NCI-H1092 (cell line): ENCODE data around the gene FAM167B.

Experiments used
- DNase-seq: peaks from one replicate; lab custom pipeline; 2025; lab: John Stamatoyannopoulos, UW

The FAM167B gene

GRCh38 chr1:32246888-32247273 lies at the start of gene FAM167B:
Gene FAM167B (plus strand): TSS chr1:32247222. CDS start chr1:32247422, 200 bp downstream.
- DNase-seq = no peak

DNA sequence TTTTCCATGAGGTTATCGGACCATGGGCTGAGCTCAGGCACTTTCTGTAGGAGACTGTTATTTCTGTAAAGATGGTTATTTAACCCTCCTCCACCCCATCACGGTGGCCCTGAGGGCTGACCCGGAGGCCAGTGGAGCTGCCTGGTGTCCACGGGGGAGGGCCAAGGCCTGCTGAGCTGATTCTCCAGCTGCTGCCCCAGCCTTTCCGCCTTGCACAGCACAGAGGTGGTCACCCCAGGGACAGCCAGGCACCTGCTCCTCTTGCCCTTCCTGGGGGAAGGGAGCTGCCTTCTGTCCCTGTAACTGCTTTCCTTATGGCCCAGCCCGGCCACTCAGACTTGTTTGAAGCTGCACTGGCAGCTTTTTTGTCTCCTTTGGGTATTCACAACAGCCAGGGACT lies 49.2 kb upstream of the FAM167B start:
- DNase-seq = no peak

DNA sequence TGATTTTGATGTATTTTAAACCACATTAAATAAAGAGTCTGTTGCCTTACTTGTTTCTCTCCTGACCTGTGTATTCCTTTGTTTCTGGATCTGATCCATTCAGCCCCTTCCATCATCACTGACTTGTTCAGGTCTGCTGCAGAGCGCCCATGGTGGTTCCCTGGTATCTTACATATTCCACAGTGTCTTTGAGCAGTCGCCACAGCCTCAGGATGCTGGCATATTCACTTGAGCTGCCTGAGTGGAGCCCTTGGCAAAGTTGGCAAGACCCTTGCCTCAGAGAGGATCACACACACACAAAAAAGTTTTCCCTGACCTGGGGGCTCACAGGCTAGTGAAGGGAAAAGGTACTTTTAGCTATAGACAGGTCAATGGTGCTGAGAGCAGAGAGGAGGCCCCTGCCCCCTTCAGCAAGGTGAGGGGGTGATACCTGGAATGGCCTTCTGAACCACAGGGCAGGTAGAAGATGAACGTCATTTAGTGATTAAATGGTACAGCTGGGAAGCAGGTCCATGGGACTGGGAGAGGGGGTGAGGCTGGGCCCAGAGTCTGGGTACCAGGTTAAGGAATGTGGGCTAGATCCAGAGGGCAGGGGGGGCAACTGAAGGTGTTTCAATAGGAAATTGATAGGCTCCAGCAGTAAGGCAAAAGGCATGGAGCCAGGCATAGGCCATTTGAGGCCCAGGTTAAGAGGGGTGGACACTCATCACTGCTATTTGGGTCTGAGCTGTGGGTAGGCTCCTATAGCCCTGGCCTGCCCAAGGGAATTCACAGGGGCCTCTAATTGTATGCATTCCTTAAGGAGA lies 48.6 kb upstream of the FAM167B start:
- no peak for DNase-seq

DNA sequence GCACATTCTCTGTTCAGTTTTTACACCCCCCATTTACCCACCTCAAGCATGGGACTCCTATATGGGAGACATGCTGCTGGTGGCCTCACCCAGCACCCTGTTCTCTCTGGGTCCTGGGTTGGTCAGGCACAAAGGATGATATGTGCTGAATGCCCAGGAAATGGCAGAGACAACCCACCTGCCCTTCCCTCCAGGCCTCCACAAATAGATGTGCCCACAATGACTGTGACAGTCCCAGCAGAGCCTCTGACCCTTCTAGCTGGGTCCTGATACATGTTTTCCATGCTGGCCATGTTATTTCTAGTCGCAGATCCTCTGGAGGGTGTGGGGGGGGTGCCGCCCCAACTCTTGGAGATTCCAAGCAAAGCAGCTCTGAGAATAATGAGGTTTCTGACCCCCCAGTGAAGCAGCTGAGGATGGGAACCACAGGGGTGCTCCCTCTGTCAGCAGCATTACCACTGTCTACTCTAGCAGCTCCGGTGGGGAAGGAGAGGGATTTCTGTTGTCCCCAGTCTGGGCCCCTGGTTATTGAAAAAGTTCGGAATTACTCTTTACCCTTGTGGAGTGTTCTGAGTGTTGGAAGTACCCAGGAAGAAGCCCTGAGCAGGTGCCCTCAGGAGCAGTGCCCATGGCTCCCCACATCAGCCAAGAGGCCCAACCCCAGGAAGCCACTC lies 47.8 kb upstream of the FAM167B start:
- DNase-seq = no peak

DNA sequence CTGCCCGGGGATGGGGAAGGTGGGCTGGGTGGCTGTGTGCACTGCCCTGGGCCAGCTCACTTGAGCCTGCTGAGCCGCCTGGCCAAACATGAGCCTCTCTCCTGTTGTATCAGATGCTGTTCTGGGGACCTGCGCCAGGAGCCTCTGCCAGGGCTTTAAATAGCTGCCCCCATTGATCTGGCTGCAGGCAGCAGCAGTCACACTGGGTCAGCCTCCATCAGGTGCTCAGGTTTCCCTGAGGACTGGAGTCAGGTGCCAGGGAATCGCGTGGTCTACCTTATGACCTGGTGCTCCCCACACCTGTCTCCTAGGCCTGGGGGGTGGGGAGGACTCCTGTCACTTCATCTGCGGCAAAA lies 47.3 kb upstream of the FAM167B start:
- peak; percentile 69 for DNase-seq

DNA sequence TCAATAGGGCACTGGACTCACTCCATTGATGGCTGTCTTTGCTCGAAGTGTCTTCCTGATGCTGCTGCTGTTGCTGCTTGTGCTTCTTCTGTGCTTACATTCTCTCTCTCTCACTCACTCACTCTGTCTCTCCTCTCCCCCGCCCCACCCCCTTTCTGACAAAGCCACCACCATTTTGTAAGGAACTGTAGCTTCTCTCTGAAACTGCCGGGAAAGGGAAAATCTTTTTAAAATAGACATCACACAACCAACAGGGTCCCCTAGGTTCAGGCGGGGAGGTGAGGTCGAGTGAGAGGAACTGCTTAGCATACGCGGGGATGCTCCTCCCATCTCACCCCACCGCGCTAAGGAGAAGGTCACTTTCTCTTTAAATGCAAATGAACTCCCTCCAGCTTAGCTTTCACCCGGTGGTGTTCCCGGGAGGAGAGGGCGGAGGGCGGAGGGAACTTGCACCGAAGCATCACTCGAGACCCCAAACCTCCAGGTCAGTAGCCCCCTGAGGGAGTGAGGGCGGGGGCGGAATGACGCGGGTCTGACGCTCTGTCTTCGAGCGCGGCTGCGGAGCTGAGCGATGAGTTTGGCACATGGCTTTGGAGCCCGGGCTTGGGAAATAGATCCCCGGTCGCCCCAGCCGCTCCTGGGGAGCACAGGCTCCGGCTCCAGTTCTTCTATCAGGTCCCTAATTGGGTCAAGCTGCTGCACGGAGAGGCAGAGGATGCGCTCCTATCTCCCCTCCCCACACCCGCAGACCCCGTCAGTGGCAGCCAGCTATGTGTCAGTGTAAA lies 46.6 kb upstream of the FAM167B start, which contains the start of gene CCDC28B:
Gene CCDC28B, plus strand, starts transcription at position 370 of the 785 bp plus-strand sequence. CDS start 1,341 bp downstream, outside the sequence.
- peak; percentile 82 for DNase-seq

DNA sequence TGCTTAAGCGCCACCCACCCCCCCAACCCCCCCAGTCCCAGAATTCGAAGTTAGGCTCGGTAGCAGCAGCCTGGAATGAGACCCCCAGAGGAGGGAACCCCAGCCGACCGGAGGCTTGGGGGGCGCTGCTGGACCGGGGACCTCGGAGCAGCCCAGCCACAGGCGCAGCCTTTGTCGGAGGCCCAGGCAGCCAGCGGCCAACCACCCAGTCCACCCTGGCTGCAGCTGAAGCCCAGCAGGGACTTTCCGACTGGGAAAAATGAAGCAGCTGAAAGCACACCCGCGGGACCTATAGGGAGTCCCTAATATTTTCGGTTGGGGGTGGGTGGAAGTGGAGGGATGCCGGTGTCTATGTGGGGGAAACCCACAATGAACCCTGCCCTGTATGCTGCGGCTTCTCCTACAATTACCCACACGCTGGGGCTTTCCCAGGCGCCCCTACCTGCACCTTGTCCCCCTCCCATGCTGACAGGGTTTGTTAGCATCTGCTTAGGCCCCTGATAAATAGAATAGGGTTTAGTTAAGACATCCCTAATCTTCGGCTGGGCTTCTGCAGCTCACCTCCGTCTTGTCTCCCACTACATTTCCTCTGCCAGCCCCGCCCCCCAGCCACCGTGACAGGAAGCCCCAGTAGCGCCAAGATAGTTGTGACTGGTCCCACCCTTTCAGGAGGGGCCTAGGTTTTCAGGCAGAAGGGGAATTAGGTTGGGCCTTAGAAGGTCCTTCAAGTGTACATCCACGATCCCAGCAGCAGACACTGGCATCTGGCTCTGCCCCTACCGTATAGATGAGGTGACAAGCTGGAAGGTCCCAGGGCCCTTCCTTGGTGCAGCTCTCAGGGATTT lies 45.8 kb upstream of the FAM167B start:
- peak; percentile 54 for DNase-seq

DNA sequence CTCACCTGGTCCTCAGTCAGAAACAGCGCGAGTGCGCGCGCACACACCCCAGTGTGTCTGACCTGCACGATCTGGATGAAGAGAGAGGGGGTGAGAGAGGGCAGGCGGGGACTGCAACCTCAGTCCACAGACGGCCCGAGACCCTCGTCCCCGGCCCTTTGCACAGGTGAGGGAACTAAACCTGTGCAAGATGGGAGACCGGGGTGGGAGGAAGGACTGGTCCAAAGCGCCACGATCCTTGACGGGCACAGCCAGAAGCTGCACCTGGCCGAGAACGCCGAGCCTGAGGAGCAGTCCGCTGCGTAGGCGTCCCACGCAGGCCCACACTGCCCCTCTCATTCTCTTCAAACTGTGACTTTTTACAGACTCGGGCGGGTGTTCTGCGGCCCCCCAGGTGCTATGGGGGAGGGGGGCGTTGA lies 42.1 kb upstream of the FAM167B start:
- no peak for DNase-seq

DNA sequence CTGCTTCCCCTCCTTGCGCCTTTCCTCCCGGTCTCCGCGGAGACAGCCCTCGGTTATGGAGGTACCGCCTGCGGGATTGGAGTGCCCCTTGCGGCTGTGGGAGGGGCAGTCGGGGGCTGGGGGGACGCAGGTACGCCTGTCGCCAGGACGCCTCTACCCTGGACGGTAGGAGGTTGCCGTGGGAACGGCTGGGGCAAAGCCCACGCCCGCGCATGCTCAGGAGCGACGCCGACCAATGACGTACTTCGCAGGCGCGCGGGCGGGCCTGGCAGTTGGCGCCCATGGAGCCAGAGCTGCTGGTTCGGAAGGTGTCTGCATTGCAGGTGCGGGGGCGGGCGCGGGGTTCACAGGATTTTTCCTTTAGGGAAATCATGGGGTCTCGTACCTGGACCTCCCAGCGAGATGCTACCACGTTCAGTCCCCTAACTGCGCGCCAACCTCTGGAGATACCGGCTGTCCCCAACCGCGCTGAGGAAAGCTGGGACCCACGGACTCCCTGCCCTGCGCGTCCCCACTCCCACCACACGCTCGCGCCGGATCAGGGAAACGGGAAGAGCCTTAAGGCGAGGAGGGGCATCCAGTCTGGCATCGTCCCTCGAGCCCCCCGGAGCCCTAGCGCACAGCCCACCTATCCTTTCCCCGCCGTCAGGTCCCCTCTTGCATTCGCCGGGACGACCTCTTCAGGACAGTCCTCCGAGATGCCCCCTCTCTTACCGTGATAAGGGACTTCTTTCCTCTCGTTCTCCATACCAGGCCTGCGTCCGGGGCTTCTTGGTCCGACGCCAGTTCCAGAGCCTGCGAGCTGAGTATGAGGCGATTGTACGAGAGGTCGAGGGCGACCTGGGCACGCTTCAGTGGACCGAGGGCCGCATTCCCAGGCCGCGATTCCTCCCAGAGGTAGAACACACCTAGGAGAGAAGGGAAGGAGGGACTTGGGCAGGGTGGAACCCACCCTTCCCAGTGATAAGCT lies 41.3 kb upstream of the FAM167B start, which contains the start of gene IQCC:
Gene IQCC, plus strand, starts transcription at position 271 of the 970 bp plus-strand sequence. Its CDS starts 11 bp downstream, at position 282.
- DNase-seq = peak; percentile 95

DNA sequence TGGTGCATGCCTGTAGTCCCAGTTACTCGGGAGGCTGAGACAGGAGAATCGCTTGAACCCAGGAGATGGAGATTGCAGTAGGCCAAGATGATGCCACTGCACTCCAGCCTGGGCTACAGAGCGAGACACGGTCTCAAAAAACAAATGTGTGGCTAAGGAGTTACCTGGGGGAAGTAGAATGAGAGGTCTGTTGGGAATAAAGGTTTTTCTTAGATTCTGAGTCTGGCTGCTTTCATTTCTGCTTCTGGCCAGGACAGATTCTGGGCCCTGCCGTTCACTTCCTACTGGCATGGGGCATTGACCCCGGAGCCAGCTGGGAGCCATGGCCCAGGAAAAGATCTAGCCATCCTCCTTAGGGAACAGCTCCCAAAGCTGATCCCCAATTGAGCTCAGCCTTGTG lies 38.6 kb upstream of the FAM167B start:
- no peak for DNase-seq

GRCh38 chr1:32208891-32209328 lies 38.1 kb upstream of the FAM167B start, which contains the start of gene DCDC2B:
Gene DCDC2B (plus strand): TSS chr1:32209089. CDS start chr1:32209094, 5 bp downstream.
- DNase-seq = peak; percentile 90

DNA sequence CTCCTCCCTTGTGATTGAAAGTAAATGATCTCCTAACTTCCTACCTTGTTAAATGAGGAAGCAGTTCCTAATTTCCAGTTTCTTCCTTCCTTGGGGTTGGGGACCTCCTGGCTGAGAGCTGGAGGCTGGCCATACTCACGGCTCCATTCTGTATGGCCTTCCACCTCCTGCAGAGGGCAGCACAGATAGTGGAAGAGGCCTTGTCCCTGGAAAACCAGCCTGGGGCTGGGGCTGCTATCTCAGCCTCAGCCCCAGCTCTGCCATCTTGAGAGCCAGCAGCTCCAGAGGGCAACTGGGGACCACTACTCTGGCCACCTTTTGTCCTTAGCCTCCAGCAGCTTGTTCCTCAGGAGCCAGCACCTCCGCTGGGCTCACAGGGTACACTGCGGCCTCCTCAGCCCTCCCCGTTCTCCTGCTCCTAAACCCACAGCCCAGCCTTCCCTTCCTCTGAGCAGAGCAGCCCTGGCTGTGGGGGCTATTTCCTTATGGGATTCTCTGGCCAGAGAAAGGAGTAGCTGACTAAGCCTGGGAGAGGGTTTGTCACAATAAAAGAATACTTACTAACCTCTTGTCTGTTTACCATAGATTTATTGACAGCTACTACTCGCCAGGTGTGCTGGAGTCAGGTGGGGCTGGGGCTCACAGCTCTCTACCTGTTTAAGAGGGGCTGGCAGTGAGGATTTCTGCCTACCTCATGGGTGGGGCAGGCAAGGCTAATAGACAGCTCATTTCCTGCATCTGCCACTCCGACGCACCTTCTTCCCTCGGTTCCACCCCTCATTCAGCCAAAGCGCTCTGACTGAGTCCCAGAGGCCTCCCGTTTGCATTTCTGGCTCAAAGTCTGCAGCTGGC lies 31.2 kb upstream of the FAM167B start:
- DNase-seq = peak; percentile 50

- no peak for DNase-seq
Observed at GRCh38 chr1:32216566-32216965, 30.5 kb upstream of the FAM167B start.

DNA sequence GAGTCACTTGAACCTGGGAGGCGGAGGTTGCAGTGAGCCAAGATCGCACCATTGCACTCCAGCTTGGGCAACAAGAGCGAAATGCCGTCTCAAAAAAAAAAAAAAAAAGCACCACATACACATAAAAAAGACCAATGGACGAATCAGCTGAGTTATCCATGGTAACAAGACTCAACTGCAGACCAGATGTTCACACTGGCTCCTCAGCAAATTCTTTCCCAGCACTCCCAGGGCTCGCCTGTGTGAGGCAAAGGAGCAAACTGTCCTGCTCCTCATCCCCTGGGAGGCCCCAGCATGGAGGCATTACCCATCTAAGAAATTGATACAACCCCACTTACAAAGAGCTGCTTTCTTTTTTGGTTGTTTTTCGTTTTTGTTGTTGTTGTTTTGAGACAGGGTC lies 28.0 kb upstream of the FAM167B start:
- no peak for DNase-seq

DNA sequence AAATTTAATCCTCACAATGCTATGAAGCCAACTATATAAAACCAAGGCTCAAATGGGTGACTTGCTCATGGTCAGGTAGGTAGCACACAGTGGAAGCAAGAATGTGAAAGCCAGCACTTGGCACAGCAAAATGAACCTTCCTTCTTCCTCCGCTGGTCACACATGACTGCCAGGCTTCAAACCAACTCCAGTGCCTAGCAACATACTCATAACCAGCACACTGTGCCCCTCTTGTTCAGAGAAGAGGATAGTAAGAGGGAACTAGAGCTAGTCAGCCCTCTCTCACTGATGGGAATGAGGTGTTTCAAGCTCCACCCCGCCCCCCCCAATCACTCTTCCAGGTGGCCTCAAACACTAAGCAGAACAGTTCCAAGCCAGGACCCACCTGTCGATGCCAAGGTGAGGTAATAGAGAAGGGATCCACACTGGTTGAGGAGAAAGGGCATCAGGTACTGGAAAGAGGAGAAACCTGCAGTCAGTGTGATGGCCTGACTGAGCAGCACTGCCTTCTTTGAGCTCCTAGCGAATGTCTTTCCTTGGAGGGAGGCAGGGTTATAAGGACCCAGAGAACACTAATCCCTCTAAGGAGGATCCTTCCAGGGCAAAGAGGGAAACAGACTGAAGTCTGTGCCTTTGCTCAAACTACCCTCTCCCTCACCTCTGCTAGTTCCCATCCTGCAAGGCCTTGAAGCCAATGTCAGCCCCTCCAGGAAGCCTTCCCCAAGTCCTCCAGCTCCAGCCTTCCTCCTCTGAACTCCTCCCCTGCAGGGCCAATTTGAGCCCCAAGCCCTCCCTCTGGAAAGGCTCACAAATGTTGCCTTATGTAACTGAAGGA lies 26.1 kb upstream of the FAM167B start:
- no peak for DNase-seq

DNA sequence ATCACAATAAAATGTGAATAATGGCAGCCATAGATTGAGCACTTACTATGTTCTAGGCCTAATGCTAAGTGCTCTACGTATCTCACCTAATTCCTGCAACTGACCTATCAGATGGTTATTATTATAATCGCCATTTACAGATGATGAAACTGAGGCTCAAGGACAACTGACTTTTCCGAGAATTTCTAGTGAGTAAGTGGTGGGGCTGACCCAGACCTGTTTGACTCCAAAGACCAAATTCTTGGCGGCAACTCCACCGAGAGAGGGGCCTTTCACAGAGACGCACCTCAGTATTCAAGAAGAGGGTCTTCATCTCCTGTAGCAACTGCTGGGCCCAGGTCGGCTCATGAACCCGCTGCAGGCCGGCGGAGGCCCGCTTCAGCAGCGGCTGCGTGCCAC lies 25.4 kb upstream of the FAM167B start:
- no peak for DNase-seq

DNA sequence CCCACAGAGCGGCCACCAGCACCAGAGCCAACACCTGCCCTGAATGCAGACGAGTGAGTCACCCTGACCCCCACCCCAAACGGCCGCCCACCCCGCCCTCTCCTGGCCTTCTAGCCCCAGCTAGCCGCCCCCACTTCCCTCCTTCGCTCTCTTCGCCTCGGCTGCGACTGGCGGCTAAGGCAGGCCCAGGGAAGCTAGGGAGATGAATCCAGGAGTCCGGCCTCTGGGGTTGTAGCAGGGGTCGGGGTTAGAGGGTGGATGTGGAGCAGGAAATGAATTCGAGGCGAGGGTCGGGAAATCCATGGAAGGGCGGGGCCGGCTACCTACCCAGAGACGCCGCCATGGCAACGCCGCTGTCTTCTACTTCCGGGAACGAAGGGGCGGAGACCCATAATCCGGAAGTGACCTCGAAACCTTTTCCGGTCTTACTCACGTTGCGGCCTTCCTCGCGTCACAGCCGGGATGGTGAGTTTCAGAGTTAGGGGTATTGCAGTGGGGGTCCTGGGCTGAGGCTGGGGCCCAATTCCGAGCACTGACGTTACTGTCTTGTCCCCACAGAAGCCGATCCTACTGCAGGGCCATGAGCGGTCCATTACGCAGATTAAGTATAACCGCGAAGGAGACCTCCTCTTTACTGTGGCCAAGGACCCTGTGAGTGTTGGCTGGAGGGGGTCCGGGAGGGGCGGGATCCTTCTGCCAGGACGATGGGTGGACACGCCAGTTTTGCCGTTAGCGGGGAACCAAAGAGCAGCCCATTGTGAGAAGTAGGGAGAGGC lies 24.9 kb upstream of the FAM167B start, which contains the start of the genes EIF3I and TMEM234:
Gene EIF3I, plus strand, starts transcription at position 428 of the 776 bp plus-strand sequence. Its CDS starts 35 bp downstream, at position 463.
Gene TMEM234, minus strand, starts transcription at position 374 of the 776 bp plus-strand sequence. Its CDS starts 31 bp downstream, at position 343.
- peak; percentile 95 for DNase-seq
